ENCODE results near the gene CPSF4. TPM values are rescaled to one million over a fixed set of nuclear protein-coding genes. Genes with fewer than 3 reads are reported as not detected.

The CPSF4 gene
- total and polyA plus RNA-seq, 4 experiments from 2014 or later: 21.9 to 54.7 (median 38.0) TPM

DNA sequence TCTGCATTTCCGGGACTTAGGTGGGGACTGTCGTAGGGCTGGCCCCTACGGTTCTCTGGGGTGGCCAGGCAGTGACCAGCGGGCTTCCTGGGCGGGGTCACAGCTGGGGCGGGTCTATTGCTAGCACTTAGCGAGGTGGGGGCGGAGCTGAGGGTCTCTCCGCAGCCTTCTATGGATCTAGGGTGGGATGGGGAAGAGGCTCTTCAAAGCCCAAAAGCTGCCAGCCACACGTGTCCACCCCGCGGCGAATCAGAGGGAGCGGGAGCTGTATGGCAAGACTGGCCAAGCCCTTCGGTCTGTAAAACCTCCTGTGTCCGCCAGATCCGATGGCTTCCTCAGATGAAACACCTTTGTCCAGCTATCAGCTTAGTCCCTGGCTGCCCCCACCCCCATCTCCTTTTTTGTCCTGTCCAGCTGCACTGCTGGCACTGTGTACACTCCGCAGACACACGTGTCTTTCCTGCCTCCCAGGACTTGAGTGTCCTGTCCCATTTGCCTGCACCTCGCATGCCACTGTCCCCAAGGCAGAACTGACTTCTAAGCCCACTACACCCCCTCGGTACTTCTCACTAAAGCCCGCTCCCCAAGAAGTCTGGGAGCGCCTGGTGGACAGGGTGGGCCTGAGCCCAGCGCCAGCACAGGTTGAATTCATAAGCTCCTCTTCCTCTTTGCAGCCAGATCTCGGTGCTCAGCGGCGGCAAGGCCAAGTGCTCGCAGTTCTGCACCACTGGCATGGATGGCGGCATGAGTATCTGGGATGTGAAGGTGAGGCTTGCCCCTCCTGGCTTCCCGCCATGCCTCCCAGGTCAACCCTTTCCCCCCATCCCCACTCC is 45.2 kb upstream of the CPSF4 start:
- Mint-ChIP-seq H3K4me1 (peaks cover 6 to 27% (median 21%) of the 10 kb centered on the region in 4 donors), H3K27me3 (no peaks in the 10 kb centered on the region), H3K27ac (peak overlapping the region; percentile 92 to 97 (median 94)), H3K4me3 (peak overlapping the region; percentile 80 to 91 (median 84)), H3K36me3 (peaks cover 17 to 67% of the 10 kb centered on the region in 2 donors), H3K9me3 (no peaks in the 10 kb centered on the region)
- intact Hi-C loops (cut with micrococcal nuclease): loop anchor here (1.0 to 2.0 kb wide), 3 partner anchors 12 to 19 kb away; partner anchors contain the start of genes ARPC1B, BUD31 and PDAP1
- ChIA-PET POLR2A (ENCODE audit: partially characterized antibody) (interaction anchor here (0.5 to 13.0 kb wide), 12 partner anchors 9 to 516 kb away, joined by 3 to 210 read pairs (median 6); partner anchors contain the start of genes ARPC1B, BUD31, CPSF4 and PDAP1), CTCF (ENCODE audit: partially characterized antibody) (interaction anchor here (0.7 to 4.4 kb wide), 9 partner anchors 15 to 187 kb away, joined by 3 to 28 read pairs (median 3); partner anchors contain the start of genes ARPC1B, BUD31 and PDAP1)
- H3K27ac ChIP-seq (ENCODE audit: low read depth, low read length): peak overlapping the region; percentile 60
- H3K27me3 ChIP-seq (ENCODE audit: insufficient read depth, low read length): no peaks in the 10 kb centered on the region
- no peaks in the 10 kb centered on the region for H3K9me3 ChIP-seq (ENCODE audit: control insufficient read depth in 1 of 2, low read length in 2 of 2)
- peaks cover 22% of the 10 kb centered on the region for H3K4me1 ChIP-seq (ENCODE audit: insufficient read depth, low read length)
- H3K4me3 ChIP-seq (ENCODE audit: low read length in 2 of 2): peak overlapping the region in 1 of 2 donors; percentile 52
- DNase-seq: no peak
- H3K36me3 ChIP-seq (ENCODE audit: insufficient read depth, low read length): peaks cover 70% of the 10 kb centered on the region

DNA sequence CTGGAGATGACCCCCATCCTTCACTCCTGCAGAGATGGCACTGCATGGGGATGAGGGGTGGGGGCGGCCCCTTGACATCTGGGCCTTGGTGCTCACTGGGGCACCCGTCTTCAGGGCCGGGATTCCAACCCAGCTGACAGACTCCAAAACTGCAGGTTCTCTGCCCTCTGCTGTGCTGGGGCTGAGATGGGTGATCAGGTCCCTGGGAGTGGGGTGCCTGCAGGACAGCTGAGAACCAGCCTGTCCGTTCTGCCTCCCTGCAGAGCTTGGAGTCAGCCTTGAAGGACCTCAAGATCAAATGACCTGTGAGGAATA is 44.6 kb upstream of the CPSF4 start:
- H3K4me1 Mint-ChIP-seq: peaks cover 8 to 32% (median 24%) of the 10 kb centered on the region in 4 donors

DNA sequence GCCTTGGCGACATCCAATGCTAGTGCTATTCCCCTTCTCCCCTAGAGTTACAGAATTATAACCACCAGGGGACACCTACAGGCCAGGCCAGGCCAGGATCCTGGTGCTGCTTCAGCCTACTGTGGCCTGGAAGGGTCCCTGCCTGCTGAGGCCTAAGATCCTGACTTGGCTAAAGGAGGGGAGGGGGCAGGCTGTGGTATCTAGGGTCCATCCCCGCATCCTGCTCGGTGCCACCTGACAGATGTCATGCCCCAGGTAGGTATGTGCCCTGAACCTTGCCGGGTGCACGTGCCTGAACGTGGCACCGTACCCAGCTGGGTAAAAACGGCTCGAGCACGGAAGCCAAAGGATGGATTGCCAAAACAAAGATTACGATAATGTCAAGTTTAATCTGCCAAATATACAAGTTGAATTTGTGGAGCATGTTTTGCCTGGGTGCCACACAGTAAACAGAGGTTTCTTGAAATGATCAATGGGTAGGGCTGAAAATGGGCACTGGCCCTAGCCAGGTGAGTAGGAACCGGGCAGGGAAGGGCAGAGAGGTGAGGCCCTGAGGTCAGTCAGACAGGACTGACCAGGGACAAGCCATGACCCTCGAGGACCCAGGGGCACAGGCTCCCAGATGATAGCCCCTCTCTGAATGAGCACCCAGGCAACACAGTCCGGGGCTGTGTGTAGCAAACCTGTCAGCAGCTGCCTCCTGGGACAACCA is 43.0 kb upstream of the CPSF4 start:
- Histone ChIP-seq H3K36me3 (ENCODE audit: insufficient read depth, low read length) (peaks cover 70% of the 10 kb centered on the region), H3K4me1 (ENCODE audit: insufficient read depth, low read length) (peaks cover 22% of the 10 kb centered on the region), H3K27ac (ENCODE audit: low read depth, low read length) (peak overlapping the region; percentile 16), H3K27me3 (ENCODE audit: insufficient read depth, low read length) (no peaks in the 10 kb centered on the region), H3K4me3 (ENCODE audit: low read length in 2 of 2) (no peak overlapping the region), H3K9me3 (ENCODE audit: control insufficient read depth in 1 of 2, low read length in 2 of 2) (no peaks in the 10 kb centered on the region)
- no peak for DNase-seq
- Mint-ChIP-seq H3K27me3 (no peaks in the 10 kb centered on the region), H3K4me1 (peaks cover 8 to 35% (median 26%) of the 10 kb centered on the region in 4 donors), H3K27ac (peak overlapping the region in 4 of 7 donors; percentile 41 to 93 (median 74)), H3K4me3 (no peak overlapping the region), H3K9me3 (no peaks in the 10 kb centered on the region), H3K36me3 (peaks cover 24 to 82% of the 10 kb centered on the region in 2 donors)
- intact Hi-C loops (cut with micrococcal nuclease): no loop called here
- ChIA-PET POLR2A (ENCODE audit: partially characterized antibody) (interaction anchor here (1.0 to 13.0 kb wide), 3 partner anchors 11 to 20 kb away, joined by 3 to 210 read pairs (median 47); partner anchors contain the start of genes BUD31 and PDAP1), CTCF (ENCODE audit: partially characterized antibody) (interaction anchor here (1.3 to 4.4 kb wide), 2 partner anchors 13 to 31 kb away, joined by 3 to 28 read pairs; partner anchors contain the start of genes BUD31 and PDAP1)

More for the DNA sequence above, 44.6 kb upstream of the CPSF4 start:
- Histone ChIP-seq H3K4me1 (ENCODE audit: insufficient read depth, low read length) (peaks cover 22% of the 10 kb centered on the region), H3K9me3 (ENCODE audit: control insufficient read depth in 1 of 2, low read length in 2 of 2) (no peaks in the 10 kb centered on the region), H3K36me3 (ENCODE audit: insufficient read depth, low read length) (peaks cover 70% of the 10 kb centered on the region), H3K27me3 (ENCODE audit: insufficient read depth, low read length) (no peaks in the 10 kb centered on the region), H3K27ac (ENCODE audit: low read depth, low read length) (peak overlapping the region; percentile 60), H3K4me3 (ENCODE audit: low read length in 2 of 2) (no peak overlapping the region)
- H3K27me3 Mint-ChIP-seq: no peaks in the 10 kb centered on the region
- H3K27ac Mint-ChIP-seq: peak overlapping the region; percentile 71 to 97 (median 93)
- ChIA-PET CTCF (ENCODE audit: partially characterized antibody) (interaction anchor here (0.9 to 4.4 kb wide), 5 partner anchors 13 to 30 kb away, joined by 3 to 28 read pairs (median 3); partner anchors contain the start of genes ARPC1B, BUD31 and PDAP1), POLR2A (ENCODE audit: partially characterized antibody) (interaction anchor here (0.8 to 13.0 kb wide), 8 partner anchors 8 to 106 kb away, joined by 3 to 210 read pairs (median 6); partner anchors contain the start of genes ARPC1B, ATP5MF, BUD31 and CPSF4)
- peak overlapping the region in 1 of 8 donors; percentile 49 for H3K4me3 Mint-ChIP-seq
- H3K36me3 Mint-ChIP-seq: peaks cover 17 to 71% of the 10 kb centered on the region in 2 donors
- H3K9me3 Mint-ChIP-seq: no peaks in the 10 kb centered on the region
- DNase-seq: no peak
- intact Hi-C loops (cut with micrococcal nuclease): no loop called here

- H3K4me3 Mint-ChIP-seq: no peak overlapping the region
- intact Hi-C loops (cut with micrococcal nuclease): no loop called here
These were observed 42.1 kb upstream of the CPSF4 start for GRCh38 chr7:99396418-99397296.

GRCh38 chr7:99397297-99397983 is 41.3 kb upstream of the CPSF4 start:
- Mint-ChIP-seq H3K9me3 (peaks cover 0 to 3% (median 0%) of the 10 kb centered on the region in 8 donors), H3K27ac (peak overlapping the region in 6 of 7 donors; percentile 23 to 68 (median 54)), H3K27me3 (no peaks in the 10 kb centered on the region), H3K36me3 (peaks cover 28 to 81% of the 10 kb centered on the region in 2 donors), H3K4me3 (no peak overlapping the region), H3K4me1 (peaks cover 7 to 33% (median 22%) of the 10 kb centered on the region in 4 donors)
- H3K4me1 ChIP-seq (ENCODE audit: insufficient read depth, low read length): peaks cover 16% of the 10 kb centered on the region
- no peaks in the 10 kb centered on the region for H3K9me3 ChIP-seq (ENCODE audit: control insufficient read depth in 1 of 2, low read length in 2 of 2)
- H3K27ac ChIP-seq (ENCODE audit: low read depth, low read length): no peak overlapping the region
- no peaks in the 10 kb centered on the region for H3K27me3 ChIP-seq (ENCODE audit: insufficient read depth, low read length)
- intact Hi-C loops (cut with micrococcal nuclease): no loop called here
- no peak overlapping the region for H3K4me3 ChIP-seq (ENCODE audit: low read length in 2 of 2)
- POLR2A ChIA-PET (ENCODE audit: partially characterized antibody): interaction anchor here (1.1 to 13.0 kb wide), 3 partner anchors 9 to 22 kb away, joined by 3 to 210 read pairs (median 10); partner anchors contain the start of genes BUD31 and PDAP1
- DNase-seq: no peak
- H3K36me3 ChIP-seq (ENCODE audit: insufficient read depth, low read length): peaks cover 62% of the 10 kb centered on the region
- CTCF ChIA-PET (ENCODE audit: partially characterized antibody): no interaction called here

More at GRCh38 chr7:99396418-99397296, 42.1 kb upstream of the CPSF4 start:
- POLR2A ChIA-PET (ENCODE audit: partially characterized antibody): interaction anchor here (0.5 to 13.0 kb wide), 4 partner anchors 10 to 94 kb away, joined by 3 to 210 read pairs (median 3); partner anchors contain the start of genes BUD31 and PDAP1
- peaks cover 22% of the 10 kb centered on the region for H3K4me1 ChIP-seq (ENCODE audit: insufficient read depth, low read length)
- H3K4me1 Mint-ChIP-seq: peaks cover 10 to 38% (median 26%) of the 10 kb centered on the region in 4 donors
- no peaks in the 10 kb centered on the region for H3K27me3 Mint-ChIP-seq
- H3K27ac Mint-ChIP-seq: peak overlapping the region in 2 of 7 donors; percentile 53 to 68
- H3K36me3 ChIP-seq (ENCODE audit: insufficient read depth, low read length): peaks cover 68% of the 10 kb centered on the region
- H3K36me3 Mint-ChIP-seq: peaks cover 28 to 84% of the 10 kb centered on the region in 2 donors
- DNase-seq: no peak
- H3K27ac ChIP-seq (ENCODE audit: low read depth, low read length): no peak overlapping the region
- CTCF ChIA-PET (ENCODE audit: partially characterized antibody): no interaction called here
- H3K27me3 ChIP-seq (ENCODE audit: insufficient read depth, low read length): no peaks in the 10 kb centered on the region
- H3K4me3 ChIP-seq (ENCODE audit: low read length in 2 of 2): no peak overlapping the region
- peaks cover 0 to 3% (median 0%) of the 10 kb centered on the region in 8 donors for H3K9me3 Mint-ChIP-seq
- no peaks in the 10 kb centered on the region for H3K9me3 ChIP-seq (ENCODE audit: control insufficient read depth in 1 of 2, low read length in 2 of 2)

Data from CD4-positive, alpha-beta memory T cell (primary cell).